Measurements from ENCODE around the gene KCNJ5.

Gene KCNJ5

DNA sequence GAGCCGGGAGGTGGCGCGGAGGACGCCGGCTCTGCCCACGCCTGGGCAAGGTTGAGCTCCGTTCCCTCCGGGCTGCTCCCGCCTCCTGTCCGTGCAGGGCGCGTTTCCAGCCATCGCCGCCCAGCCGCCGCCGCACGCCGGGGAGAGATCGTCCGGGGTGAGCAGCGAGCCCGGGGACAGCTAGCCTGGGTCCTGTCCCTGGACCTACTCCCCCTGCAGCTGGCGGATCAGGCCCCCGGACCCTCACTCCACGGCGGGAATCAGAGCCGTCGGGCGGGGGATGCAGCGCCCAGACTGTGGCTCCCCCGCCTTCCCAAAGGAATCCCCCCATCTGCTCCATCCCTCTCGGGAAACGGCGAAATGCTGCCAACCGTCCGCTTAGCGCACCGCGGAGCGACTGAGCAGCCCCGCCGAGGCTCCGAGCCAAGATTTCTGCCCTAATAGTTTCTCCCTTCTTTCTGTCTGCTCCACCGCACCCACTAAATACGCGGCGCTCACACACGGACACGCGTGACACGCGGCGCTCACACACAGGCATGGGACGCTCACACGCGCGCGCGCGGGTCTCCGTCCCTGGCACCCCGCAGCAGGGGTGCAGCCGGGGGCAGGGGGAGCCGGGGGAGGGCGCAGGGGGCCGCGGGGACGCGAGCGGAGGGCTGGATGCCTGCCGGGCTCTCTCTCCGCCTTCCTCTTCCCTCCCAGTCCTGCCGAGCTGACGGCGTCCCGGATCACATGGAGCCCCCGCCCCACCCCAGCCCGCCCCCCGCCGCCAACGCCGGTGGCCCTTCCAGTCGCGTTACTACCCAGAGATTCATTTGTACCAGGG lies at the start of gene KCNJ5:
Gene KCNJ5, plus strand, starts transcription at position 814 of the 826 bp plus-strand sequence. CDS start 19,918 bp downstream, outside the sequence.
- TF ChIP-seq, protein P1, sequence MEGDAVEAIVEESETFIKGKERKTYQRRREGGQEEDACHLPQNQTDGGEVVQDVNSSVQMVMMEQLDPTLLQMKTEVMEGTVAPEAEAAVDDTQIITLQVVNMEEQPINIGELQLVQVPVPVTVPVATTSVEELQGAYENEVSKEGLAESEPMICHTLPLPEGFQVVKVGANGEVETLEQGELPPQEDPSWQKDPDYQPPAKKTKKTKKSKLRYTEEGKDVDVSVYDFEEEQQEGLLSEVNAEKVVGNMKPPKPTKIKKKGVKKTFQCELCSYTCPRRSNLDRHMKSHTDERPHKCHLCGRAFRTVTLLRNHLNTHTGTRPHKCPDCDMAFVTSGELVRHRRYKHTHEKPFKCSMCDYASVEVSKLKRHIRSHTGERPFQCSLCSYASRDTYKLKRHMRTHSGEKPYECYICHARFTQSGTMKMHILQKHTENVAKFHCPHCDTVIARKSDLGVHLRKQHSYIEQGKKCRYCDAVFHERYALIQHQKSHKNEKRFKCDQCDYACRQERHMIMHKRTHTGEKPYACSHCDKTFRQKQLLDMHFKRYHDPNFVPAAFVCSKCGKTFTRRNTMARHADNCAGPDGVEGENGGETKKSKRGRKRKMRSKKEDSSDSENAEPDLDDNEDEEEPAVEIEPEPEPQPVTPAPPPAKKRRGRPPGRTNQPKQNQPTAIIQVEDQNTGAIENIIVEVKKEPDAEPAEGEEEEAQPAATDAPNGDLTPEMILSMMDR (IDR thresholded peaks at IDR 0.05): no peak
- H3K4me3 ChIP-seq: peak within 1 kb of the TSS; percentile 79
- H3K27ac ChIP-seq: peak within 1 kb of the TSS in 1 of 2 donors; percentile 31
- DNase-seq (ENCODE audit: low spot score): no peak

DNA sequence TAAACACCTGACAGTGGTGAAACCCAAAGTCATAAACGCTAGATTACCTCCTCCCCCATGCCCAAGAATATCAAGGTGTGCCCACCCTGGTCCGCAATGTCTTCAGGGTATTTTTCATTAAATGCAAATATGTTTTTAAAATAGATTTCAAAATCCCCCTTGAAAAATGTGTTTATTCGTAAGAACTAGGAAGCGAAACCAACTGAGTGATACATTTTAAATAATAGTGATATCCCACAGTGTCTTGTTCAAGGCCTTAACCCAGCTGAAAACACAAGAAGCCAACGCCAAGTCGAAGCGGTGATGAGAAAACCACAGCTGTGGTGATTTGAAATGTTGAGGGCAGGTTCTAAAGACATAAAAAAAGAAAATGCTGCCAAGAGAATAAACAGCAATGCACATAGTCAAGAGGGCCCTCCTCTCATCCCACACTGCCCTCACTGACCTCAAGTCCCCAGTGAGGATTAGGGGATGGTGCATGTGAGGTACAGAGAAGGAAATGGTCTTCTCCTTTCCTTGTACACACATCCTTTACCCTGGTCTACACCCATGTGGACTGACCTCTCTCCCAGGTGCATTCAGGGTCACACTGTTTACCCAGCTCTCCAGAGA lies 49.6 kb upstream of the KCNJ5 start:
- no peak for DNase-seq (ENCODE audit: low spot score)
- no peak overlapping the region for H3K4me3 ChIP-seq
- TF ChIP-seq, protein P1 (IDR thresholded peaks at IDR 0.05): no peak
- no peak overlapping the region for H3K27ac ChIP-seq

DNA sequence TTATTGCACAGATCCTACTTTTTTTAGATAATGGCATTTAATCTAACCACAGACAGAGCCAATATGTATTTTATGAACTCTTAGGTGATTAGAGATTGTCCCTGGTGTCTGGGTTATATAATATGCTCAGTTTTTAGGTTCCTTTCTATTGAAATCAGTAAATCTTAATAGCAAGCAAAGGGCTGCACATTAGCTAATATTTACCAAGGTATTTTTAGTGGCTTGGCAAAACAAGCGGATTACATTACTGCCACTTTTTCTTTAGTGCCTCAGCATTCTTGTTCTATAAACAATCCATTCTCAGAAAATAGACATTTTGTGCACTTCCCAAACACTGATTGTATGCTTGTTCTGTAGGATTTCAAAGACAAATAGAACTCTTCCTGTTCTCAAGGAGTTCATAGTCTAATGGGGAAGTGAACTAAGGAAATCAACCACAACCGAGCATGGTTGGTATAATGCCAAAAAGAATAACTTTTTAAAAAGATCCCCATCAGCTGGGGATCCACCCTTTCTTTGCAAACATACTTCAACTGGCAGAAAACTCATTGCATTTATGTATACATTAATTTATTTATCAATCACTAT lies 47.9 kb upstream of the KCNJ5 start:
- Histone ChIP-seq H3K27ac (no peak overlapping the region), H3K4me3 (no peak overlapping the region)
- TF ChIP-seq, protein P1 (IDR thresholded peaks at IDR 0.05): no peak
- no peak for DNase-seq (ENCODE audit: low spot score)

DNA sequence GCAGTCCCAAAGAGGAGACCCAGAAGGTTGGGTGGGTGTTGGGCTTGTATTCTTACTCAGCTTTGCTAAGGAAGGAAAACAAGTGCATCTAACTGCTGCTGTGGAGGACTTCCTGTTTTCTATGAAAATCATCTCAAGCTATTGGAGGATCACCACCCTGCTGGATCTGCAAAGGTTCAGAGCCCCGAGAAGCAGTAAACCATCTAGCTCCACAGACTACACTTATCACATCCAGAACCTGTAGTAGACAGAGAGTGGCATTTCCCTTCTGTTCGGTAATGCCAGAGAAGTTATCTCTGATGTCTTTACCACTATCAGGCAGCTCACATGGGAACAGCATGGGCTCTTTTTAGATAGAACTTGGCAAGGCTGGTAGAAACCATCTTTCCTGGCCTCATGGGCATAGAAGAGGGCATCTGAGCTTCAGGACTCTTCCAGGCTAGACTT lies 45.8 kb upstream of the KCNJ5 start:
- Histone ChIP-seq H3K4me3 (no peak overlapping the region), H3K27ac (no peak overlapping the region)
- TF ChIP-seq, protein P1 (IDR thresholded peaks at IDR 0.05): no peak
- DNase-seq (ENCODE audit: low spot score): no peak

DNA sequence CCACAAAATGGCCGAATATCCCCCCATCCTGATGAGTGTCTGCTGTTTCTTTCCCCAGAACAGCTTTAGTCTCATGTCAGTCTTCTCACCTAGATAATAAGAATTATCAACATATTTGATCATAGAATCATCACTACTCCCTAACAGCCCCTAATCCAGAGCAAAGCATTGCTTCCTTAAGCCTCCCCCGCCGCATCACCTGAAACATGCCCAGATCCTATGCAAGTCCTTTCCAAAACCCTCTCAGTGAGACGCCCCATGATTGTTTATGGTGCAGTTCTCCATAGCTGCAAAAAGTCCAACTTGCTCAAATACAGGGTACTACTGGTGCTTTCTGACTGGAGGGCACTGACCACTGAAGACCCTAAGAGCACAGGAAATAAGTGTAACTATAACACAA lies 44.2 kb upstream of the KCNJ5 start:
- DNase-seq (ENCODE audit: low spot score): no peak
- Histone ChIP-seq H3K27ac (no peak overlapping the region), H3K4me3 (no peak overlapping the region)
- TF ChIP-seq, protein P1 (IDR thresholded peaks at IDR 0.05): no peak

DNA sequence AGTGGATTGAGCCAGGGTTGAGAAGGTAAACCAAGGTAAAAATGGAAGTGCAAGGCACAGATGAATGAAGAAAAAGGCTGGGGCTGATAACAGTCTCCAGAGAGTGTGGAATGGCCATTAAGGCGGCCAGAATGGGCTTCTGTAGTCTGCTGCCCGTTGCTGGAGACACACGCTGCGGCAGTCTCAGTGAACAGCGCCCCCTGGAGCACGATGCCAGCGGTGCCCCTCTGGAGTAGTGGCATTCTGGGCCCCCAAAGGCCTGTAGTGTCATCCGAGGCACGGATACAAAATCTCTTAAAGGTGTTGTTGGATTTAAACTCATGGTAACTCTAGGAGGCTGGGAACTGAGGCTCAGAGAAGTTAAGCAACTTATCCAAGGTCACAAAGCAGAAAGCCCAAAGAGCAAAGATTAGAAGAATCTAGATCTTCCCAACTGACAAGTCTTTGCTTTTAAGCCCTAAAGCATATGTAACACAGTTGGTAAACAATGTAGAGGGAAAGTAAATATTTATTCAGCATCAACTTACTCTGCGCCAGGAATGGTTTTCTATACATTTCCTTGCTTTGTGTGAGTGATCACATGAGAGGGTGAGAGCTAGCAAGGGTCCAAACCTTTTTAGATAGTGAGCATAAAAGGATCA lies 42.2 kb upstream of the KCNJ5 start:
- TF ChIP-seq, protein P1 (IDR thresholded peaks at IDR 0.05): peak; percentile 28
- peak; percentile 45 for DNase-seq (ENCODE audit: low spot score)
- H3K27ac ChIP-seq: no peak overlapping the region
- no peak overlapping the region for H3K4me3 ChIP-seq

All from coronary artery (tissue), 2 donors.